ENCODE data around the gene GDPD1. TPM values are rescaled to one million over a fixed set of nuclear protein-coding genes. Genes with fewer than 3 reads are reported as not detected.

Gene GDPD1
- total and polyA plus RNA-seq, 9 of the 15 experiments (the other 6 are each of a cell fraction or from before 2014, with no cell fraction given): 5.7 to 15.2 (median 9.3) TPM

- TF ChIP-seq TAF9B (IDR thresholded peaks at IDR 0.05; ENCODE audit: partially characterized antibody) (no peak), ZBTB11 (CRISPR knock-in tag; IDR thresholded peaks at IDR 0.05) (no peak)
- in situ Hi-C loops (cut with MboI) (no loop called here), intact Hi-C loops (cut with micrococcal nuclease) (no loop called here)
- Histone ChIP-seq H3K4me1 (replicated peaks in 1 of 2; ENCODE audit: control insufficient read depth in 2 of 2, insufficient read depth in 2 of 2, low read length in 2 of 2) (no peaks in the 10 kb centered on the region), H3K79me2 (ENCODE audit: control insufficient read depth, insufficient read depth, low read length) (no peaks in the 10 kb centered on the region), H3K4me3 (no peak overlapping the region), H3K27ac (ENCODE audit: extremely low read depth, low read depth, low read length) (no peak overlapping the region), H3K9me1 (ENCODE audit: control insufficient read depth, insufficient read depth, low read length) (no peaks in the 10 kb centered on the region), H3K36me3 (ENCODE audit: control insufficient read depth, insufficient read depth, low read length) (no peaks in the 10 kb centered on the region), H3K9ac (ENCODE audit: insufficient read depth in 1 of 2, low read depth in 2 of 2, low read length in 2 of 2) (no peak overlapping the region), H2AFZ (ENCODE audit: low read depth, low read length) (no peak overlapping the region), H3K9me3 (replicated peaks; ENCODE audit: control insufficient read depth, insufficient read depth, low read depth, low read length) (no peaks in the 10 kb centered on the region), H3K27me3 (ENCODE audit: control insufficient read depth in 2 of 2, insufficient read depth in 2 of 2, low read length in 2 of 2) (no peaks in the 10 kb centered on the region), H4K20me1 (replicated peaks; ENCODE audit: control insufficient read depth, insufficient read depth, low read length) (no peaks in the 10 kb centered on the region), H3K4me2 (ENCODE audit: insufficient read depth, low read length) (no peak overlapping the region)
- POLR2A ChIA-PET: no interaction called here
- no peak for DNase-seq (ENCODE audit: extremely low read depth in 1 of 4, low spot score in 3 of 4)
- no TSS peak for BruUV-seq (replicated peaks)
- no peak for FAIRE-seq
- CTCF ChIA-PET (ENCODE audit: low intra/inter-chr PET ratio): no interaction called here
- ATAC-seq: no peak
Measured at GRCh38 chr17:59234631-59235030, 14.3 kb downstream of the GDPD1 start.

Measured in K562 (cell line).